Pulmonary artery endothelial cell (primary cell): ENCODE results near the gene TP53I13. TPM values are rescaled to one million over a fixed set of nuclear protein-coding genes. Genes with fewer than 3 reads are reported as not detected.
"Not testable (repeated sequence)": the region's sequence is repeated elsewhere in the genome, so short reads cannot be mapped to it uniquely, and the experiment has no call there.

Experiments used
- DNase-seq: peaks from one replicate; pipeline ENCODE4 v3.0.0-alpha.2; 2011; ENCODE audit warnings: low read depth, low spot score
- total RNA-seq: library from RNA; depleted of rRNA; stranded (reverse); fragments of >200 nt; gene quantifications from 2 replicates; pipeline ENCODE4 v1.2.3, GENCODE V29; 2014

Gene TP53I13, protein sequence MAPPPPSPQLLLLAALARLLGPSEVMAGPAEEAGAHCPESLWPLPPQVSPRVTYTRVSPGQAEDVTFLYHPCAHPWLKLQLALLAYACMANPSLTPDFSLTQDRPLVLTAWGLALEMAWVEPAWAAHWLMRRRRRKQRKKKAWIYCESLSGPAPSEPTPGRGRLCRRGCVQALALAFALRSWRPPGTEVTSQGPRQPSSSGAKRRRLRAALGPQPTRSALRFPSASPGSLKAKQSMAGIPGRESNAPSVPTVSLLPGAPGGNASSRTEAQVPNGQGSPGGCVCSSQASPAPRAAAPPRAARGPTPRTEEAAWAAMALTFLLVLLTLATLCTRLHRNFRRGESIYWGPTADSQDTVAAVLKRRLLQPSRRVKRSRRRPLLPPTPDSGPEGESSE
- total RNA-seq, result 32.2 and 40.9 TPM in 2 replicates

GRCh38 chr17:29568331-29569244 is at the start of gene TP53I13:
Gene TP53I13, plus strand, starts transcription at chr17:29568701. Its CDS starts 58 bp downstream, at chr17:29568759.
- no peak for DNase-seq

DNA sequence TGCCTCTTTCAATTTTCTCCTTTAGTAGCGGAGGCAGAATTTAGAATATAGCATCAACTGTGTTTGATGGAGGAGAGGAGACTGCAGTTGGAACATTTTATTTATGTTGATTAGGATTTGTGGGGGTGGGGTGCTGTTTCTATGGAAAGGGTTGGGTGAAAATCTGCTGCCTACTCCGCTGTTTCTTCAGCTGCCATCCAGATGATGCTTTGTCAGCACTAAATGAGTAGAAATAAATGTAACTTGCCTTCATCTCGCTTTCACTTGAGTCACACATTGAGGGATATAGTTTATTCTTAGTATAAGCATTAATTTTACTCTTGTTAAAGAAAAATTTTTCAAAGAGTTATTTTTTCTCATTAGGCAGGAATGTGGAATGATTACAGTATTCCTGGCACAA is 43.8 kb upstream of the TP53I13 start:
- DNase-seq, result no peak

DNA sequence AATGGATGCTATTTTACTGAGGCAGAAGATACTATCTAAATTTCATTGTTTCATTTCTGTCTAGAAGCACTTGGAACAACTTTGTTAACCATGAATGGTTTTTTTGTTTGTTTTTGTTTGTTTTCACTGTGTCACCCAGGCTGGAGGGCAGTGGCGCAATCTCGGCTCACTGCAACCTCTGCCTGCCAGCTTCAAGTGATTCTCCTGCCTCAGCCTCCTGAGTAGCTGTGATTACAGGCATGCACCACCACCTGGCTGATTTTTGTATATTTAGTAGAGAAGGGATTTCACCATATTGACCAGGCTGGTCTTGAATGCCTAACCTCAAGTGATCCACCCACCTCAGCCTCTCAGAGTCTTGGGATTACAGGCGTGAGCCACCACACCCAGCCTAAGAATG is 42.2 kb upstream of the TP53I13 start:
- DNase-seq, result no peak

DNA sequence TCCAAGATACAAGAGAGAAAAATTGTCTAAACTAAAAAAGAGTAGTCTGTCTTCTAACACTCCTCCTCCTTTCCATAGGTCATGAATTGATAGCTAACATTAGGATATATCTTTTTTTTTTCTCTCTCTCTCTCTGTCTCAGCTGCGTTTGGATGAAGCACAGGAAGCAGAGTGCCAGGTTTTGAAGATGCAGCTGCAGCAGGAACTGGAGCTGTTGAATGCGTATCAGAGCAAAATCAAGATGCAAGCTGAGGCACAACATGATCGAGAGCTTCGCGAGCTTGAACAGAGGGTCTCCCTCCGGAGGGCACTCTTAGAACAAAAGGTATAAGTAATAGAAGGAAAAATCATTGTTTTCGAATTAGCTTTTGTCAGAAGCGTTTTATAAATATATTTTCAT is 34.5 kb upstream of the TP53I13 start:
- DNase-seq, result no peak

GRCh38 chr17:29544066-29544465 is 24.4 kb upstream of the TP53I13 start:
- no peak for DNase-seq

DNA sequence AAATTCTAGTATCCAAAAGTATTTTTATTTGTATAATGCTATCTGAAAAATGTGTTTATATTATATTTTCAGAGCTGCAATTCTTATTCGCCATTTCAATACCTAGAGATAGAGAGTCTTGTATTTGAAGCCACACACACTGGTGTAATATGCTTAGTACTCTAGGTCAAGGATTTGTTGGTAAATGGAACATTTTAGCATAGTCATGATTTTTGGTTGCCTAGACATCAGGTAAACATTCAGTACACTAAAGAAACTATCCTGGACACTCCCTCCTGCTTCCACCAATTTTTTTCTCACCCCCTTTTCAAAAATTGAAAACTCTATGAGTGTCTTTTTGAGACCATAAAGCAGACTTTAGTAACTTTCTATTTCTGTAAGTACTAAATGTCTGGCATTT is 22.4 kb upstream of the TP53I13 start:
- DNase-seq, result no peak

- no peak for DNase-seq
Observed at GRCh38 chr17:29546830-29547229, 21.7 kb upstream of the TP53I13 start.

- DNase-seq, result no peak
Observed at GRCh38 chr17:29549177-29549923, 19.2 kb upstream of the TP53I13 start.

GRCh38 chr17:29555840-29556239 is 12.7 kb upstream of the TP53I13 start:
- DNase-seq, result no peak

- no peak for DNase-seq
Observed at GRCh38 chr17:29557085-29557738, 11.3 kb upstream of the TP53I13 start.

DNA sequence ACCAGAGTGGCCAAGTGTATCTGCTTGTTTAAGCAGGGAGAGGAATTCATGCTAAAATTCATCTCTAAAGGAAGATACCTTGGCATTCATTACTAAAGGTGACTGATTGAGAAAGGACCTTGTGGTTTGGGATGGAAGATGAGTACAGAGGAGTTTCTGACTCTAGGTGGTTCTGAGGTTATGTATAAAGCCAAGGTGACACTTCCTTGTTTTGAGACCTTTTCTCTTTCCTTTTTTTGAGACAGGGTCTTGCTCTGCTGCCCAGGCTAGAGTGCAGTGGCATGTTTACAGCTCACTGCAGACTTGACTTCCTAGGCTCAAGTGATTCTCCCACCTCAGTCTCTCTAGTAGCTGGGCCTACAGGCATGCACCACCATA is 10.8 kb upstream of the TP53I13 start:
- DNase-seq, result no peak

DNA sequence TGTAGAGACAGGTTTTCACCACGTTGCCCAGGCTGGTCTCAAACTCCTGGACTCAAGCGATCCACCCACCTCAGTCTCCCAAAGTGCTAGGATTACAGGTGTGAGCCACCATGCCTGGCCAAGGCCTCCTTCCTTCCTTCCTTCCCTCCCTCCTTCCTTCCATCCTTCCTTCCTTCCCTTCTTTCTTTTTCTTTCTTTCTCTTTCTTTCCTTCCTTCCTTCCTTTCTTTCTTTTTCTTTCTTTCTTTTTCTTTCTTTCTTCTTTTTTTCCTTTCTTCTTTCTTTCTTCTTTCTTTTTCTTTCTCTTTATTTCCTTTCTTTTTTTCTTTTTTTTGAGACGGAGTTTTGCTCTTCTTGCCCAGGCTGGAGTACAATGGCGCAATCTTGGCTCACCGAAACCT is 10.4 kb upstream of the TP53I13 start:
- DNase-seq, result not testable (repeated sequence)

GRCh38 chr17:29559640-29560039 is 8.9 kb upstream of the TP53I13 start:
- DNase-seq, result no peak

- DNase-seq, result no peak
Observed at GRCh38 chr17:29560316-29560715, 8.2 kb upstream of the TP53I13 start.

GRCh38 chr17:29561554-29562517 is 6.7 kb upstream of the TP53I13 start:
- no peak for DNase-seq

- DNase-seq, result no peak
Observed at GRCh38 chr17:29562615-29563014, 5.9 kb upstream of the TP53I13 start.

GRCh38 chr17:29563816-29564215 is 4.7 kb upstream of the TP53I13 start:
- no peak for DNase-seq

DNA sequence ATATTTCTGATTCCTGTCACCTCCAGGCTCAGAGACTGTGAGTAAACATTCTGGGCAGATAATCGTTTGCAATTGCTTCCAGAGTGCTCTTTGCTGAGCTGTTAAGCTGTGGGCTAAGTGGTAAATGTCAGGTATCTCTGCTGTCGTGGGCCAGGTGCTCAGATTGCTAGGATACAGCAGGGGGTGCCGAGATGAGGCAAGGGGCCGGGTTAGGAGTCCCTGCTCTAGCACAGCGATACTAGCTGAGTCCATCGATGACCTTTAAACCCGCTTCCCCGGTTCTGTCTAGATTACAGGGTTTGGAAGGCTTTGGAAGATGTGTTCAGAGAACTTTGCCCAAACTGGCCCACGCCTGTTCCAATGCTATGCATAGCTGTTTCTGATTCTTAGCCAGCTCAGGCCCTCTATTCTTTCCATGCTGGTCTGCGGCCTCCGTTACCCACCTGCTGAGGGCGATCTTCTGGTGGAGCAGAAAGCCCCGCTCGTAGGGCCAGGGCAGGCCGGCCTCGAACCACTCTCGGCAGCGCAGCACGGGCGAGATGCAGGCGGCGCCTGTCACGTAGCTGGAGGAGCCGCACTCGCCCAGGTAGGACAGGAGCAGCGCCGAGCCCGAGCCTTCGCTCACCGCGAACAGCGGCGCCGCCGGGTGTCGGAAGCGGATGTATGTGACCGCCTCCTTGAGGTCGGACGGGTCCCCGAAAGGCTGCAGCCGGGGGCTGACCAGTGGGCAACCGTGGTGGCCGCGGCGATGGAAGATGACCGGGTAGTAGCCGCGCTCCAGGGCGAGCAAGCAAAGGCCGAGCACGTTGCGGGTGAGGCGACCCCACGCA is 2.6 kb upstream of the TP53I13 start:
- DNase-seq, result no peak
